ENCODE data around the gene NKD1. TPM values are rescaled to one million over a fixed set of nuclear protein-coding genes. Genes with fewer than 3 reads are reported as not detected.

NKD1 gene
- total and polyA plus RNA-seq, 2 donors from 2014 or later: 1.1 to 9.9 TPM

- FAIRE-seq (no peak), DNase-seq (no peak)
- H3K4me3 ChIP-seq (ENCODE audit: low read length in 3 of 3): no peak overlapping the region
- H3K4me1 ChIP-seq (ENCODE audit: control insufficient read depth in 2 of 3, insufficient read depth in 2 of 3, low read depth in 1 of 3, low read length in 3 of 3): no peaks in the 10 kb centered on the region
- no peaks in the 10 kb centered on the region for H3K9me3 ChIP-seq (ENCODE audit: control insufficient read depth in 2 of 3, insufficient read depth in 1 of 3, low read length in 3 of 3)
- no peaks in the 10 kb centered on the region for H3K36me3 ChIP-seq (ENCODE audit: control insufficient read depth in 2 of 3, insufficient read depth in 3 of 3, low read length in 3 of 3)
- H3K27me3 ChIP-seq (ENCODE audit: control insufficient read depth, insufficient read depth, low read length): no peaks in the 10 kb centered on the region
- H3K27ac ChIP-seq (ENCODE audit: low read depth in 2 of 2, low read length in 2 of 2): no peak overlapping the region
- intact Hi-C loops (cut with DNase I): no loop called here
- no peak overlapping the region for H3K9ac ChIP-seq (ENCODE audit: low read length in 3 of 3)
- TF ChIP-seq CTCF (IDR thresholded peaks at IDR 0.05; ENCODE audit: borderline replicate concordance, extremely low read depth, insufficient read depth): no peak
Measured at GRCh38 chr16:50571786-50572185, 23.6 kb downstream of the NKD1 start.

GRCh38 chr16:50572700-50573099, 24.5 kb downstream of the NKD1 start:
- no peak overlapping the region for H3K9ac ChIP-seq (ENCODE audit: low read length in 3 of 3)
- H3K36me3 ChIP-seq (ENCODE audit: control insufficient read depth in 2 of 3, insufficient read depth in 3 of 3, low read length in 3 of 3): no peaks in the 10 kb centered on the region
- intact Hi-C loops (cut with DNase I): no loop called here
- no peak overlapping the region for H3K4me3 ChIP-seq (ENCODE audit: low read length in 3 of 3)
- H3K4me1 ChIP-seq (ENCODE audit: control insufficient read depth in 2 of 3, insufficient read depth in 2 of 3, low read depth in 1 of 3, low read length in 3 of 3): no peaks in the 10 kb centered on the region
- FAIRE-seq (no peak), DNase-seq (no peak)
- no peak for TF ChIP-seq CTCF (IDR thresholded peaks at IDR 0.05; ENCODE audit: borderline replicate concordance, extremely low read depth, insufficient read depth)
- H3K27ac ChIP-seq (ENCODE audit: low read depth in 2 of 2, low read length in 2 of 2): no peak overlapping the region
- H3K27me3 ChIP-seq (ENCODE audit: control insufficient read depth, insufficient read depth, low read length): no peaks in the 10 kb centered on the region
- no peaks in the 10 kb centered on the region for H3K9me3 ChIP-seq (ENCODE audit: control insufficient read depth in 2 of 3, insufficient read depth in 1 of 3, low read length in 3 of 3)

- Histone ChIP-seq H3K4me1 (ENCODE audit: control insufficient read depth in 2 of 3, insufficient read depth in 2 of 3, low read depth in 1 of 3, low read length in 3 of 3) (no peaks in the 10 kb centered on the region), H3K27me3 (ENCODE audit: control insufficient read depth, insufficient read depth, low read length) (no peaks in the 10 kb centered on the region), H3K36me3 (ENCODE audit: control insufficient read depth in 2 of 3, insufficient read depth in 3 of 3, low read length in 3 of 3) (no peaks in the 10 kb centered on the region), H3K9me3 (ENCODE audit: control insufficient read depth in 2 of 3, insufficient read depth in 1 of 3, low read length in 3 of 3) (no peaks in the 10 kb centered on the region), H3K4me3 (ENCODE audit: low read length in 3 of 3) (no peak overlapping the region), H3K27ac (ENCODE audit: low read depth in 2 of 2, low read length in 2 of 2) (no peak overlapping the region), H3K9ac (ENCODE audit: low read length in 3 of 3) (no peak overlapping the region)
- TF ChIP-seq CTCF (IDR thresholded peaks at IDR 0.05; ENCODE audit: borderline replicate concordance, extremely low read depth, insufficient read depth): no peak
- DNase-seq (no peak), FAIRE-seq (no peak)
- intact Hi-C loops (cut with DNase I): no loop called here
Measured at GRCh38 chr16:50573279-50573678, 25.1 kb downstream of the NKD1 start.

Data from kidney (tissue), 14 donors.